Mesendoderm (in vitro differentiated cells): ENCODE results near the gene TMEM139.

Experiments
- DNase-seq: peaks from one replicate; pipeline ENCODE4 v3.0.0; 2013
- H2AK5ac ChIP-seq: 2 replicates; pipeline ENCODE4 v1.6.1; 2013; ENCODE audit warnings: low read length, inconsistent platforms
- H2BK120ac ChIP-seq: 2 replicates; pipeline ENCODE4 v1.6.1; 2013; ENCODE audit warnings: low read depth, mild to moderate bottlenecking, low read length, moderate library complexity, mixed read lengths
- H2BK15ac ChIP-seq: replicated peaks from 2 replicates; pipeline ENCODE4 v1.6.1; 2013; ENCODE audit warnings: low read depth, mild to moderate bottlenecking, moderate library complexity
- H2BK5ac ChIP-seq: 2 replicates; pipeline ENCODE4 v1.6.1; 2013; ENCODE audit warnings: low read length, inconsistent platforms
- H3K18ac ChIP-seq: 2 replicates; pipeline ENCODE4 v1.6.1; 2013; ENCODE audit warnings: mild to moderate bottlenecking, low read length, mixed read lengths
- H3K23ac ChIP-seq: one replicate; pipeline ENCODE4 v1.6.1; 2013; ENCODE audit warnings: low read length
- H3K27ac ChIP-seq: 2 replicates; pipeline ENCODE4 v1.5.1; 2013; ENCODE audit warnings: low read depth, mild to moderate bottlenecking, inconsistent platforms, low read length, moderate library complexity
- H3K27me3 ChIP-seq: 2 replicates; pipeline ENCODE4 v1.6.1; 2013; ENCODE audit warnings: low read length, control low read depth, mild to moderate bottlenecking, inconsistent platforms; ENCODE audit not compliant: insufficient read depth, poor library complexity
- H3K36me3 ChIP-seq: 2 replicates; pipeline ENCODE4 v1.6.1; 2013; ENCODE audit warnings: low read length, inconsistent platforms; ENCODE audit not compliant: control insufficient read depth, insufficient read depth
- H3K4ac ChIP-seq: one replicate; pipeline ENCODE4 v1.6.1; 2013; ENCODE audit warnings: low read depth, mild to moderate bottlenecking, low read length, moderate library complexity
- H3K4me1 ChIP-seq: 2 replicates; pipeline ENCODE4 v1.6.1; 2013; ENCODE audit warnings: low read depth, low read length, inconsistent platforms; ENCODE audit not compliant: control insufficient read depth
- H3K4me2 ChIP-seq: 2 replicates; pipeline ENCODE4 v1.6.1; 2013; ENCODE audit warnings: low read length
- H3K4me3 ChIP-seq: 2 replicates; pipeline ENCODE4 v1.5.1; 2013; ENCODE audit warnings: mild to moderate bottlenecking, low read length
- H3K56ac ChIP-seq: one replicate; pipeline ENCODE4 v1.6.1; 2013; ENCODE audit warnings: low read length
- H3K79me1 ChIP-seq: 2 replicates; pipeline ENCODE4 v1.6.1; 2013; ENCODE audit warnings: low read length, inconsistent platforms
- H3K79me2 ChIP-seq: 2 replicates; pipeline ENCODE4 v1.6.1; 2013; ENCODE audit warnings: mild to moderate bottlenecking, low read length; ENCODE audit not compliant: control insufficient read depth, insufficient read depth
- H3K9ac ChIP-seq: 2 replicates; pipeline ENCODE4 v1.6.1; 2013; ENCODE audit warnings: low read length, inconsistent platforms
- H4K5ac ChIP-seq: one replicate; pipeline ENCODE4 v1.6.1; 2013; ENCODE audit warnings: low read length
- H4K8ac ChIP-seq: one replicate; pipeline ENCODE4 v1.6.1; 2013; ENCODE audit warnings: low read depth, mild to moderate bottlenecking, control low read depth, low read length, moderate library complexity
- WGBS: extraction: QIAGEN DNeasy Blood & Tissue Kit; methylation state at CpG from one replicate; pipeline ENCODE4 v1.1.7; 2013; ENCODE audit warnings: low lambda C conversion rate, missing lambda C conversion rate; ENCODE audit not compliant: insufficient coverage; ENCODE audit errors: extremely low coverage; 5-methylcytosine and 5-hydroxymethylcytosine counted together

TMEM139 gene

GRCh38 chr7:143290293-143290692, 5.5 kb downstream of the TMEM139 start:
- Histone ChIP-seq H4K8ac (no peak overlapping the region), H2BK120ac (no peak overlapping the region), H2BK5ac (no peak overlapping the region), H3K27me3 (no peaks in the 10 kb centered on the region), H3K56ac (peak overlapping the region; percentile 42), H3K23ac (no peak overlapping the region), H3K36me3 (peaks cover 17% of the 10 kb centered on the region), H3K27ac (no peak overlapping the region), H2AK5ac (no peak overlapping the region), H3K79me1 (peaks cover 15% of the 10 kb centered on the region), H3K4me2 (no peak overlapping the region), H4K5ac (no peak overlapping the region), H3K18ac (no peak overlapping the region), H3K79me2 (peaks cover 25% of the 10 kb centered on the region), H3K9ac (peak overlapping the region; percentile 29), H2BK15ac (no peak overlapping the region), H3K4me1 (peaks cover 7% of the 10 kb centered on the region), H3K4me3 (no peak overlapping the region), H3K4ac (no peak overlapping the region)
- no peak for DNase-seq
- no CpG with 5 or more reads among the region's 4 CpGs for WGBS

GRCh38 chr7:143292876-143293275, 8.1 kb downstream of the TMEM139 start:
- Histone ChIP-seq H3K56ac (no peak overlapping the region), H3K9ac (no peak overlapping the region), H3K79me1 (peaks cover 15% of the 10 kb centered on the region), H3K18ac (no peak overlapping the region), H2BK120ac (no peak overlapping the region), H3K27ac (no peak overlapping the region), H4K5ac (no peak overlapping the region), H3K79me2 (peaks cover 25% of the 10 kb centered on the region), H3K27me3 (no peaks in the 10 kb centered on the region), H3K4me3 (no peak overlapping the region), H3K4me2 (no peak overlapping the region), H3K23ac (no peak overlapping the region), H3K4me1 (peaks cover 5% of the 10 kb centered on the region), H2BK5ac (no peak overlapping the region), H2AK5ac (no peak overlapping the region), H4K8ac (no peak overlapping the region), H3K4ac (no peak overlapping the region), H3K36me3 (peaks cover 19% of the 10 kb centered on the region), H2BK15ac (no peak overlapping the region)
- DNase-seq: no peak
- no CpG with 5 or more reads among the region's 5 CpGs for WGBS

GRCh38 chr7:143295870-143296269, 11.1 kb downstream of the TMEM139 start:
- no peak overlapping the region for H2BK120ac ChIP-seq
- no peak overlapping the region for H4K5ac ChIP-seq
- H3K23ac ChIP-seq: no peak overlapping the region
- H2BK5ac ChIP-seq: no peak overlapping the region
- H2BK15ac ChIP-seq: no peak overlapping the region
- peaks cover 27% of the 10 kb centered on the region for H3K36me3 ChIP-seq
- H3K79me1 ChIP-seq: peaks cover 7% of the 10 kb centered on the region
- H3K18ac ChIP-seq: no peak overlapping the region
- no peak overlapping the region for H3K4me2 ChIP-seq
- H4K8ac ChIP-seq: no peak overlapping the region
- no peaks in the 10 kb centered on the region for H3K4me1 ChIP-seq
- H3K27me3 ChIP-seq: no peaks in the 10 kb centered on the region
- no peak overlapping the region for H3K4ac ChIP-seq
- no peak overlapping the region for H3K27ac ChIP-seq
- no peak for DNase-seq
- no peak overlapping the region for H3K4me3 ChIP-seq
- no peak overlapping the region for H3K9ac ChIP-seq
- H3K56ac ChIP-seq: no peak overlapping the region
- no peak overlapping the region for H2AK5ac ChIP-seq
- H3K79me2 ChIP-seq: peaks cover 3% of the 10 kb centered on the region

DNA sequence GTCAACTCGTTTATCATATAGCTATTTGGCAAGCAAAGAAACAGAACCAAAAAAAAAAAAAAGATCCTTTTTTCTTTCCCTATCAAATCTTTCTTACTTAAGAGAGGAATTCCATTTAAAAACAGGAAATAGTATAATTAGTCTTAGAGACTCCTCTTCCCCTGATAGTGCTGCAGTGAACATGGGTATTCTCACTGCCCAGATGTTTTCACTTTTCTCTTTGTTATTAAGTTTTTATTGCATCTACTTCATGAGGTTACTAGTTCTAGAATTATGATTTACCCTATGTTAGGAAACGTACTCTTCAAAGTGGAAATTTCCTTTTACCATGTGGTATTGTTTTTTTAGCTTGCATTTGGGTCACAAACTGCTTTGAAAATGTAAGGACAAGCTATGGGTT, 11.9 kb downstream of the TMEM139 start:
- H2BK5ac ChIP-seq: no peak overlapping the region
- H4K5ac ChIP-seq: no peak overlapping the region
- H3K27me3 ChIP-seq: no peaks in the 10 kb centered on the region
- H3K36me3 ChIP-seq: peaks cover 27% of the 10 kb centered on the region
- no peak overlapping the region for H3K18ac ChIP-seq
- H3K4me1 ChIP-seq: no peaks in the 10 kb centered on the region
- H3K4ac ChIP-seq: no peak overlapping the region
- no peak overlapping the region for H3K27ac ChIP-seq
- no peak overlapping the region for H2BK120ac ChIP-seq
- DNase-seq: no peak
- no CpG with 5 or more reads among the region's 2 CpGs for WGBS
- no peak overlapping the region for H3K4me3 ChIP-seq
- H3K23ac ChIP-seq: no peak overlapping the region
- H2BK15ac ChIP-seq: no peak overlapping the region
- peaks cover 5% of the 10 kb centered on the region for H3K79me1 ChIP-seq
- H3K4me2 ChIP-seq: no peak overlapping the region
- H4K8ac ChIP-seq: no peak overlapping the region
- no peaks in the 10 kb centered on the region for H3K79me2 ChIP-seq
- no peak overlapping the region for H3K9ac ChIP-seq
- no peak overlapping the region for H3K56ac ChIP-seq
- H2AK5ac ChIP-seq: no peak overlapping the region

- no peak for DNase-seq
- Histone ChIP-seq H3K27me3 (no peaks in the 10 kb centered on the region), H3K4me3 (no peak overlapping the region), H3K4me1 (no peaks in the 10 kb centered on the region), H4K8ac (no peak overlapping the region), H3K79me2 (no peaks in the 10 kb centered on the region), H3K18ac (no peak overlapping the region), H3K27ac (no peak overlapping the region), H2AK5ac (no peak overlapping the region), H3K4me2 (no peak overlapping the region), H3K79me1 (peaks cover 1% of the 10 kb centered on the region), H2BK5ac (no peak overlapping the region), H2BK120ac (no peak overlapping the region), H3K9ac (no peak overlapping the region), H3K36me3 (peaks cover 19% of the 10 kb centered on the region), H4K5ac (no peak overlapping the region), H2BK15ac (no peak overlapping the region), H3K23ac (no peak overlapping the region), H3K4ac (no peak overlapping the region), H3K56ac (no peak overlapping the region)
- no CpG with 5 or more reads among the region's 2 CpGs for WGBS
Observed at GRCh38 chr7:143299346-143299745, 14.6 kb downstream of the TMEM139 start.

DNA sequence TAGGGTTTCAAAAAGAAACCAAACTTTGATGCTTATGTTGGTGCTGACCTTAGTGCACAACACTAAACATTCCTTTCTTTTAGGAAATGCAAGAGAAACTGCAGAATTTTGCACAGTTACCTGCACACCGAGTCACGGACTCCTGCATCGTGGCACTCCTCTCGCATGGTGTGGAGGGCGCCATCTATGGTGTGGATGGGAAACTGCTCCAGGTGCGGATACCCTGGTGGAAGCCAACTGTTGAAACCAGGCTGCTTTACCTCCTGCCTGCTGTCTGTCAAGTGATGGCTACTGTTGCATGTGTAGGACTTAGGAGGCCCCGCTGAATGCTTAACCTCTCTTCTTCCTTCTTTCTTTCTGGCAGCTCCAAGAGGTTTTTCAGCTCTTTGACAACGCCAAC, 15.1 kb downstream of the TMEM139 start:
- no peak overlapping the region for H3K4me2 ChIP-seq

More for the DNA sequence above, 15.1 kb downstream of the TMEM139 start:
- Histone ChIP-seq H4K5ac (no peak overlapping the region), H2AK5ac (no peak overlapping the region), H3K36me3 (peaks cover 21% of the 10 kb centered on the region), H3K18ac (no peak overlapping the region), H3K4ac (no peak overlapping the region), H3K79me1 (peaks cover 1% of the 10 kb centered on the region), H2BK120ac (no peak overlapping the region), H4K8ac (no peak overlapping the region), H2BK15ac (no peak overlapping the region), H3K23ac (no peak overlapping the region), H3K9ac (no peak overlapping the region), H3K27ac (no peak overlapping the region), H3K4me1 (no peaks in the 10 kb centered on the region), H3K4me3 (no peak overlapping the region), H3K27me3 (no peaks in the 10 kb centered on the region), H2BK5ac (no peak overlapping the region), H3K56ac (no peak overlapping the region), H3K79me2 (no peaks in the 10 kb centered on the region)
- WGBS: no CpG with 5 or more reads among the region's 8 CpGs
- DNase-seq: peak; percentile 70
